DOHH2 (cell line): ENCODE measurements around the gene HGF.

Source experiments
- EZH2phosphoT487 ChIP-seq: fragments of 200-600 bp; sonication (generic); IDR thresholded peaks from 2 replicates; pipeline ENCODE4 v1.6.1; 2017; ENCODE audit warnings: borderline replicate concordance, mild to moderate bottlenecking, antibody characterized with exemption, low read length, moderate library complexity, mixed read lengths
- TF ChIP-seq, protein P1 (sequence below): fragments of 200-600 bp; sonication (generic); IDR thresholded peaks from one replicate; pipeline ENCODE4 v1.5.1; 2014; ENCODE audit warnings: antibody characterized with exemption, mild to moderate bottlenecking, low read depth, low read length; ENCODE audit not compliant: poor library complexity, severe bottlenecking

DNA sequence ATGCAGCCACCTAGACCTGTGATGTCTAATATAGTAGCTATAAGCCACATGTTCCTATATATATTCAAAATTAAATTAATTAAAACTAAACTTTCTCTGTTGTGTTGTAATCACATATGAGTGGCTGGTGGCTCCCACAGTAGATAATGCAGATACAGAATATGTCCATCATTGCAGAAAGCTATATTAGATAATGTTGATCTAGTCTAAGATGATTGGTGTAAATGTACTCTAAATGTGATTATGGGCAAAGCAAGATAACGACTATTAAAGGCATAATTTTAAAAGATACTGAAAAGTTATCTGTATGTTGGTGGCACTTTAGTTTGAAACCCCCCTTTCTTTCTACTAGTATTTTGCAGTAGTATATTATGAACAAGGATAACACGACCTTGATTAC, 5.7 kb upstream of the HGF start:
- TF ChIP-seq, protein P1, sequence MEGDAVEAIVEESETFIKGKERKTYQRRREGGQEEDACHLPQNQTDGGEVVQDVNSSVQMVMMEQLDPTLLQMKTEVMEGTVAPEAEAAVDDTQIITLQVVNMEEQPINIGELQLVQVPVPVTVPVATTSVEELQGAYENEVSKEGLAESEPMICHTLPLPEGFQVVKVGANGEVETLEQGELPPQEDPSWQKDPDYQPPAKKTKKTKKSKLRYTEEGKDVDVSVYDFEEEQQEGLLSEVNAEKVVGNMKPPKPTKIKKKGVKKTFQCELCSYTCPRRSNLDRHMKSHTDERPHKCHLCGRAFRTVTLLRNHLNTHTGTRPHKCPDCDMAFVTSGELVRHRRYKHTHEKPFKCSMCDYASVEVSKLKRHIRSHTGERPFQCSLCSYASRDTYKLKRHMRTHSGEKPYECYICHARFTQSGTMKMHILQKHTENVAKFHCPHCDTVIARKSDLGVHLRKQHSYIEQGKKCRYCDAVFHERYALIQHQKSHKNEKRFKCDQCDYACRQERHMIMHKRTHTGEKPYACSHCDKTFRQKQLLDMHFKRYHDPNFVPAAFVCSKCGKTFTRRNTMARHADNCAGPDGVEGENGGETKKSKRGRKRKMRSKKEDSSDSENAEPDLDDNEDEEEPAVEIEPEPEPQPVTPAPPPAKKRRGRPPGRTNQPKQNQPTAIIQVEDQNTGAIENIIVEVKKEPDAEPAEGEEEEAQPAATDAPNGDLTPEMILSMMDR: no peak
- TF ChIP-seq EZH2phosphoT487: no peak
